Mesothelial cell of epicardium (in vitro differentiated cells): ENCODE data around the gene HMG20A. TPM values are rescaled to one million over a fixed set of nuclear protein-coding genes. Genes with fewer than 3 reads are reported as not detected.

Source experiments
- DNase-seq, 2 experiments: peaks; one replicate each; pipeline ENCODE4 v3.0.0; 2021; ENCODE audit warnings: low spot score in 2 of 2; ENCODE audit not compliant: unreplicated experiment in 2 of 2
- H3K27ac Mint-ChIP-seq: 2 replicates; pipeline ENCODE4 v1.8.0; 2021; ENCODE audit warnings: mixed read lengths
- H3K27me3 Mint-ChIP-seq: 2 replicates; pipeline ENCODE4 v1.8.0; 2021; ENCODE audit warnings: low read depth, mixed read lengths
- H3K36me3 Mint-ChIP-seq: 2 replicates; pipeline ENCODE4 v1.8.0; 2021; ENCODE audit warnings: mixed read lengths
- H3K4me1 Mint-ChIP-seq: 2 replicates; pipeline ENCODE4 v1.8.0; 2021; ENCODE audit warnings: mixed read lengths
- H3K4me3 Mint-ChIP-seq: 2 replicates; pipeline ENCODE4 v1.8.0; 2021; ENCODE audit warnings: mild to moderate bottlenecking, moderate library complexity, mixed read lengths
- H3K9me3 Mint-ChIP-seq: 2 replicates; pipeline ENCODE4 v1.8.0; 2021; ENCODE audit warnings: mixed read lengths
- CTCF ChIP-seq: fragments of 200-600 bp; sonication (generic); IDR thresholded peaks from one replicate; pipeline ENCODE4 v1.5.0; 2021; ENCODE audit warnings: antibody characterized with exemption; ENCODE audit not compliant: unreplicated experiment
- total RNA-seq: library from RNA; stranded (reverse); gene quantifications from 3 replicates; pipeline ENCODE4 v1.2.1, GENCODE V29; 2021

HMG20A gene
- total RNA-seq, 1 donor from 2014 or later = 70.5 TPM

- peaks cover 2% of the 10 kb centered on the region for H3K36me3 Mint-ChIP-seq
- no peaks in the 10 kb centered on the region for H3K27me3 Mint-ChIP-seq
- H3K4me3 Mint-ChIP-seq = no peak overlapping the region
- no peaks in the 10 kb centered on the region for H3K9me3 Mint-ChIP-seq
- peak in 1 of 2 experiments; percentile 39 for DNase-seq
- H3K4me1 Mint-ChIP-seq = peaks cover 72% of the 10 kb centered on the region
- peak overlapping the region; percentile 93 for H3K27ac Mint-ChIP-seq
- TF ChIP-seq CTCF = no peak
These were observed 76.5 kb downstream of the HMG20A start for GRCh38 chr15:77497110-77497737.

- Mint-ChIP-seq H3K4me1 (peaks cover 69% of the 10 kb centered on the region), H3K36me3 (peaks cover 2% of the 10 kb centered on the region), H3K27me3 (no peaks in the 10 kb centered on the region), H3K9me3 (no peaks in the 10 kb centered on the region), H3K4me3 (peak overlapping the region; percentile 5), H3K27ac (peak overlapping the region; percentile 76)
- DNase-seq = peak in 1 of 2 experiments; percentile 45
- no peak for TF ChIP-seq CTCF
These were observed 77.3 kb downstream of the HMG20A start for GRCh38 chr15:77497942-77498361.

- Mint-ChIP-seq H3K9me3 (no peaks in the 10 kb centered on the region), H3K27ac (peak overlapping the region; percentile 76), H3K36me3 (no peaks in the 10 kb centered on the region), H3K27me3 (no peaks in the 10 kb centered on the region), H3K4me3 (no peak overlapping the region), H3K4me1 (peaks cover 71% of the 10 kb centered on the region)
- no peak for TF ChIP-seq CTCF
- peak in 1 of 2 experiments; percentile 11 for DNase-seq
These were observed 78.5 kb downstream of the HMG20A start for GRCh38 chr15:77499087-77499760.

GRCh38 chr15:77500989-77501388 is 80.3 kb downstream of the HMG20A start:
- Mint-ChIP-seq H3K27ac (no peak overlapping the region), H3K4me1 (peaks cover 61% of the 10 kb centered on the region), H3K36me3 (no peaks in the 10 kb centered on the region), H3K9me3 (no peaks in the 10 kb centered on the region), H3K4me3 (no peak overlapping the region), H3K27me3 (no peaks in the 10 kb centered on the region)
- DNase-seq = peak in 1 of 2 experiments; percentile 1
- no peak for TF ChIP-seq CTCF

GRCh38 chr15:77502379-77503095 is 81.8 kb downstream of the HMG20A start:
- peak in 1 of 2 experiments; percentile 9 for DNase-seq
- Mint-ChIP-seq H3K27ac (no peak overlapping the region), H3K36me3 (no peaks in the 10 kb centered on the region), H3K4me3 (no peak overlapping the region), H3K9me3 (no peaks in the 10 kb centered on the region), H3K27me3 (no peaks in the 10 kb centered on the region), H3K4me1 (peaks cover 58% of the 10 kb centered on the region)
- no peak for TF ChIP-seq CTCF
